ENCODE data around the gene CRYGS.

GRCh38 chr3:186523434-186523833, 20.7 kb downstream of the CRYGS start:
- TF ChIP-seq CTCF (IDR thresholded peaks at IDR 0.05) (no peak), POLR2A (IDR thresholded peaks at IDR 0.05) (no peak), EP300 (IDR thresholded peaks at IDR 0.05) (no peak)

Measured in ovary (tissue), 3 donors.